ENCODE results near the gene STAT4. TPM values are rescaled to one million over a fixed set of nuclear protein-coding genes. Genes with fewer than 3 reads are reported as not detected.

Gene STAT4
- total RNA-seq, 2 donors from 2014 or later: 38.0 to 51.7 TPM

DNA sequence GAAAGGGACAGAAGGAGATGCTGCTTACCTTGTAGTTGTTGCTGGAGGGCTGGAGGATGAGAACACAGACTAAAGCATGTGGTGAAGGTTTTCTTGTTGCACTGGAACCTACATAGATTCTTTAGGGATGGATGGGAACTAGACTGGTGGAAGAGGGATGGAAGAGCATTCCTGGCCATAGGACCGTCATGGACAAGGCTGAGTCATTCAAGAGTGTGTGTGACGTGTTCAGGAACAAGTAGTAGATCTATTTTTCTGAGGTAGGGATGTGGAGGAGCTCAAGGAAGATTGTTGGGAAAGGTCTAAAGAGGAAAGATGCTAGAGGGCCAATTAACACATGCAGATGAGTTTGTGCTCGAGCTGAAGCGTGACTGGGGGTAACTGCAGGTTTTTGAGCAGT, 6.6 kb downstream of the STAT4 start:
- Mint-ChIP-seq H3K9me3 (no peaks in the 10 kb centered on the region), H3K4me1 (peaks cover 51% of the 10 kb centered on the region), H3K36me3 (ENCODE audit: low read depth) (peaks cover 92% of the 10 kb centered on the region), H3K27me3 (no peaks in the 10 kb centered on the region), H3K4me3 (peak overlapping the region; percentile 36), H3K27ac (peak overlapping the region; percentile 6)
- no peak for ATAC-seq (replicated peaks)

DNA sequence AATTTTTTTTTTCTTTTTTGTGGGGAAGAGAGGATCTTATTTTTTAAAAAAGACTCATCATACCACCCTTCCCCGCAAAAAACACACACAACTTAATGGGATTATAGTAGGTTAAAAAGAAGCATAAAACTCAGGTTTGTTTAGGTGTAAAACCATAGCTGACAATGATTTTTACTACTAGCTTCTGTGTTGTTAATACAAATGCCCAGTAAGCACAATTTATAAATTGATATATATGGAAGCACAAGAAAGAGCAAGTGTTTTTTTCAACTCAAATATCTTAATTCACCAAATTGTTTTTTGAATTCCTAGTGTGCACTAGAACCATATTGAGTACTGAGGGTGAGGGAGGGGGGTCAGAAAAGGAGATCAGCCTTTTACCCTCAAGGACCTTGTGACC, 7.0 kb downstream of the STAT4 start:
- Mint-ChIP-seq H3K4me1 (peaks cover 55% of the 10 kb centered on the region), H3K4me3 (peak overlapping the region; percentile 36), H3K9me3 (no peaks in the 10 kb centered on the region), H3K27me3 (no peaks in the 10 kb centered on the region), H3K36me3 (ENCODE audit: low read depth) (peaks cover 94% of the 10 kb centered on the region), H3K27ac (peak overlapping the region; percentile 6)
- ATAC-seq (replicated peaks): no peak

DNA sequence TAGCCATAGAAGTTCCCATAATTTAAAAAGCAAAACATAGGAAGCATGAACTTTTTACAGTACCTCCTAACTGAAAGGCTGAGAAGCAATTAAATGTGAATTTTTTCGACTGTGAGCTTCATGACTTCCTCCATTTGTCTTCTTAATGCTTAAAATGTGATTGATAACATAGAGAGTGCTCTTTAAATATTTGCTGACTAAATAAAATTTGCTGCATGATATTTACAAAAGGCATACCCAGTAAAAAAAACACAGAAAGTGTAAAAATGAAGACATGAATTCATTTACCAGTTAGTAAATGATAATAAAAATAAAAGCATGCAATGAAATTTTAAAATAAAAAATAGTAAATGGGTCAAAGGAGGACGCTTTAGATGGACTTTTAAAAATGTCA, 21.9 kb downstream of the STAT4 start:
- Mint-ChIP-seq H3K27me3 (no peaks in the 10 kb centered on the region), H3K4me1 (peaks cover 48% of the 10 kb centered on the region), H3K27ac (peak overlapping the region; percentile 64), H3K4me3 (peak overlapping the region; percentile 68), H3K36me3 (ENCODE audit: low read depth) (peaks cover 62% of the 10 kb centered on the region), H3K9me3 (no peaks in the 10 kb centered on the region)
- ATAC-seq (replicated peaks): no peak

DNA sequence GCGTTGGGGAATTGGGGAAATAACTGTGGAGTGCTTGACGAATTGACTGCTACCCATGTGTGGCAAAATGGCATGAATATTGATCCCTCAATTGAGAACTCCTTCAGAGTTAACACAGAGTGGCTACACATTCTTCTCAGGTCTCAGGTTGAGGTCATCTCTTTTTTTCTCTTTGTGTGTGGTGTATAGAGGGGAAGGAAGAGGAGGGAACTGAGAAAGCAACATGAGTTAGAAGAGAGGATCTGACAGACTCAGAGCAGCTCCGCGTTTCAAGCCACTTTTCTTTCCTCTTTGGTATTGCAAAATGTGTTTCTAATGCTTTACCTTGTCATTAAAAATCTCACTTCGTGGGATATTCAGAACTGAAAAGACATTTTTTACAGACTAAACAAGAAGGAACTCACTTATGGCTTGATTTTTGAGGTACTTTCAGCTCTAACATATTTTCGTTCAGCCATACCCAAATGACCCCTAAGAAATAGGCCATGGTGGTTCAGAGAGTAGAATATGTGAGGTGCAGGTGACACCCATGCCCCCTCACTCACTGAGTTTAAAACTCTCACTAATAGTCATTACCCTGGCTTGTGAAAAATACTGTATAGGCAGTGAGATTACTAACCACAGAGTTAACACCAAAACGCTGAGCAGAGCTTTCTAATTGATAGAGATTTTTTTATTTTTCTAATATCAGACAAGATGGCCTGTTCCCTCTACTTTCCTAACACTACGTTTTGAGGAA, 22.5 kb downstream of the STAT4 start:
- Mint-ChIP-seq H3K4me1 (peaks cover 50% of the 10 kb centered on the region), H3K4me3 (peak overlapping the region; percentile 68), H3K27me3 (no peaks in the 10 kb centered on the region), H3K36me3 (ENCODE audit: low read depth) (peaks cover 67% of the 10 kb centered on the region), H3K9me3 (no peaks in the 10 kb centered on the region), H3K27ac (peak overlapping the region; percentile 64)
- ATAC-seq (replicated peaks): peak; percentile 87

DNA sequence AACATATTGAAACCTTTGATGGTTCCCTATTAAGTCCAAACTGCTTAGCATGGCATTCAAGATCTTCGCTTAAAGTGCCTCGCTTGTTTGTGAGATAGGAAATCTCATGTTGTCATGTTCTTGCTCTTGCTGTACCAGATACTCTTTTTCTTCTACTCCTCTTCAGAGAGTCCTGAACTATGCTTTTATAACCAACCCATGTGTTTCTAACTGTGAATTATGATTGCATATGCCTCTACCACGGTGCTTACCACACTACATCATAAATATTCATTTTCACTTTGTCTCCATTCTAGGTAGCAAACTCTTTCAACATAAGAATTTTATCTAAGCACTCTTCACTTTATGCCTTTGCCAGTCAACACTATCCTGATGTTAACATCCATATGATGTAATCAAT, 23.6 kb downstream of the STAT4 start:
- H3K9me3 Mint-ChIP-seq: no peaks in the 10 kb centered on the region
- no peaks in the 10 kb centered on the region for H3K27me3 Mint-ChIP-seq
- peaks cover 68% of the 10 kb centered on the region for H3K36me3 Mint-ChIP-seq (ENCODE audit: low read depth)
- H3K27ac Mint-ChIP-seq: no peak overlapping the region
- peak; percentile 34 for ATAC-seq (replicated peaks)
- H3K4me3 Mint-ChIP-seq: peak overlapping the region; percentile 68
- peaks cover 51% of the 10 kb centered on the region for H3K4me1 Mint-ChIP-seq

DNA sequence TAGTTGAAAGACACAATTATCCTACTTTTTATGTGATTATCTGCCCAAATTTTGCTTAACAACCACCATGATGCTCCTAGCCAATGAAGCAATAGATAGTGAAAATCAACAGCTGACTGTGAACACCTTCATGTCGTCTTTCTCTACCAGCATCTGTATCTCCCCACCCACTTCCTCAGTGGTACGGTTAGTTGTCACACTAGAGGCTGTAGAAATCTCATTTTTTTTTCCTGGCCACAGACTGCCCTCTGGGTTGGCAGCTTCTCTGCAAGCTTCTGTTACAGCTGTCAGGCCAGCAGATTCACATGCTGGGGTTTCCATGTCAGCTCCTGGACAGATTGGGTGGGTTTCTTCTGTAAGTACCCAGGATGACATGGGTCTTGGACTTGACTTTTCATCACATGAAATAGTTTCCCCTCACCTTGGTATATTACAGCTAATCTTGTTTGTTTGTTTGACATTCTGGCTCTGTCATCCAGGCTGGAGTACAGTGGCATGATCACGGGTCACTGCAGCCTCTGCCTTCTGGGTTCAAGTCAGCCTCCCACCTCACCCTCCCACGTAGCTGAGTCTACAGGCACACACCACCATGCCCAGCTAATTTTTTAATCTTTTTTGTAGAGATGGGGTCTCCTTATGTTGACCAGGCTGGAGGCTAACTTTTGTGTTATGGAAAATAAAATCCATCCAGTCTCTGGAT, 24.3 kb downstream of the STAT4 start:
- no peaks in the 10 kb centered on the region for H3K9me3 Mint-ChIP-seq
- H3K4me3 Mint-ChIP-seq: peak overlapping the region; percentile 68
- ATAC-seq (replicated peaks): peak; percentile 67
- peaks cover 61% of the 10 kb centered on the region for H3K36me3 Mint-ChIP-seq (ENCODE audit: low read depth)
- no peaks in the 10 kb centered on the region for H3K27me3 Mint-ChIP-seq
- peak overlapping the region; percentile 83 for H3K27ac Mint-ChIP-seq
- H3K4me1 Mint-ChIP-seq: peaks cover 46% of the 10 kb centered on the region

DNA sequence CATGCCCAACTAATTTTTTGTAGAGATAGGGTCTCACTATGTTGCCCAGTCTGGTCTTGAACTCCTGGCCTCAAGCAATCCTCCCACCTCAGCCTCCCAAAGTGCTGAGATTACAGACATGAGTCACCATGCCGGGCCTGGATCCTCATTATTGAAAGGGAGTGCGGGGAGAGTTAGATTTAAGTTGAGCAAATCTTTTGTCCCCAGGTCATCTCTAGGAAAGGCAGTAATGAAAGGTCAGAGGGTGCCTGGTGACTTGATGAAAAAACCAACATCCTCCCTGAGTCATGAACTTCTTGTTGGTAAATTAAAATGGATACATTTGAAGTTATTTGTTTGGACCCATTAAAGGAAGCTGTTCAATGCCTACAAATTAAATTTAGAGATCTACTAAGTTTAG, 25.1 kb downstream of the STAT4 start:
- no peaks in the 10 kb centered on the region for H3K27me3 Mint-ChIP-seq
- no peak for ATAC-seq (replicated peaks)
- peaks cover 64% of the 10 kb centered on the region for H3K36me3 Mint-ChIP-seq (ENCODE audit: low read depth)
- H3K4me3 Mint-ChIP-seq: no peak overlapping the region
- H3K27ac Mint-ChIP-seq: no peak overlapping the region
- H3K9me3 Mint-ChIP-seq: no peaks in the 10 kb centered on the region
- H3K4me1 Mint-ChIP-seq: peaks cover 42% of the 10 kb centered on the region

DNA sequence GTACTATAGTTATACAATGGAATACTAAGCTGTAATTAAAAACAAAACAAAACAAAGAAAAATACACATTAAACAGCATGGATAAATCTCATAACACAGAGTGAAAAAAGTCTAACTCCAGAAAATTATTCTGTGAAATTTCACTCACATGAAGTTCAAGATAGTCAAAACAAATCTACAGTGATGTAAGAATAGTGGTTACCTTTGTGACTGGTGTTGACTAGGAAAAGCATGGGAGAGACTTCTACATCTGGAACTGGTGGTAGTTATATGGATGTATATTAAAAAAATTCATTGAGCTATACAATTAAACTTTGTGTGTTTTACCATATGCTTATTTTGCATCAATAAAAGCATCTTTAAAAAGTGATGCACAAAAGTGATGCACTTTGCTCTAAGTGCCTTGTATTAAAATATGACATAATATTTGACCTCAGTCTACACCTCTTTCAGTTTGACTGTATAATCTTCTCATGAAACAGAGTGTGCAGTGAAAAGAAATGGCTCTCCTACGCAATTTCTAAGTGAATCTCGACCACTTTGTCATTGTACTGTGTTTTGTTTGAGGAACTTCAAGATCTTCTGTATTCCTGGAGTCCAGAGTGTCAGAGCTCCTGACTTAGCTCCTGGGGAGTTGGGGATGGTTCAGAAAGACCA, 28.0 kb downstream of the STAT4 start:
- Mint-ChIP-seq H3K4me3 (peak overlapping the region; percentile 50), H3K27ac (peak overlapping the region; percentile 70), H3K4me1 (peaks cover 34% of the 10 kb centered on the region), H3K9me3 (no peaks in the 10 kb centered on the region), H3K27me3 (no peaks in the 10 kb centered on the region), H3K36me3 (ENCODE audit: low read depth) (peaks cover 62% of the 10 kb centered on the region)
- ATAC-seq (replicated peaks): peak; percentile 78

DNA sequence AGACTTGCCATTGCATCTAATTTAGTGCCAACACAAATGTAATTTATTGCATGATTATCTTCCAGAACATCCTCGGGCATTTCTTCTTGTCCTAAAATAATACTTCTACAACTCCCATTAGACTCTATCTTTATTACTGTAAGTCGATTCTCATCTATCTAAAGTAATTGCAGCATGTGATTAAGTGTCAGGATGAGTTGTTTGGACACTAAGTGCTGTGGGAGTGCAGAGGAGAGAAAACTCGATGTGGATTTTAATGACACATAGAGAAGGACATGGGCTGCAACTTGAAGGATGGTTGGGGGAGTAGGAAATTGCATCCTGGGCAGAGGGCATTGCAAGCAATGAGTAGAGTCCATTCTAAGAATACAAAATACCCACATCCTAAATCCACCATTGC, 33.5 kb downstream of the STAT4 start:
- H3K27me3 Mint-ChIP-seq: no peaks in the 10 kb centered on the region
- no peak for ATAC-seq (replicated peaks)
- H3K36me3 Mint-ChIP-seq (ENCODE audit: low read depth): peaks cover 70% of the 10 kb centered on the region
- H3K4me3 Mint-ChIP-seq: no peak overlapping the region
- no peak overlapping the region for H3K27ac Mint-ChIP-seq
- peaks cover 37% of the 10 kb centered on the region for H3K4me1 Mint-ChIP-seq
- H3K9me3 Mint-ChIP-seq: no peaks in the 10 kb centered on the region

DNA sequence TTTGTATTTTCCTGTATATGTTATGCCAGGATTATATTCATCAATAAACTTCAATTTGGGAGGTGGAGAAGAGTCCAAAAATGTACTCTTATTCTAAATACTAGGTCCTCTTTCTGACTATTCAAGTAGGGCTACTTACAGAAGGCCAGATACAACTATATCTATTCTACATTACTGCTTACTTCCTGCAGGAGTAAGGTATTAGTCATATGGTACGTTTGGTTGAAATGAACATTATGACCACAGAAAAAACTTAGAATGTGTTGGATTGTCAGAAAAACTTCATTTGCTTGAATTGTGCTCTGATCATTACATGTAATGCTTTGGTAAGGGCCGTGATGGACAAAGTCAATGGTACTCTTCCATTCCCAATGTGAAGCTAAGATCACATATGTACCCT, 35.0 kb downstream of the STAT4 start:
- peak; percentile 68 for ATAC-seq (replicated peaks)
- Mint-ChIP-seq H3K27me3 (no peaks in the 10 kb centered on the region), H3K4me3 (peak overlapping the region; percentile 73), H3K36me3 (ENCODE audit: low read depth) (peaks cover 70% of the 10 kb centered on the region), H3K4me1 (peaks cover 46% of the 10 kb centered on the region), H3K9me3 (no peaks in the 10 kb centered on the region), H3K27ac (peak overlapping the region; percentile 91)

DNA sequence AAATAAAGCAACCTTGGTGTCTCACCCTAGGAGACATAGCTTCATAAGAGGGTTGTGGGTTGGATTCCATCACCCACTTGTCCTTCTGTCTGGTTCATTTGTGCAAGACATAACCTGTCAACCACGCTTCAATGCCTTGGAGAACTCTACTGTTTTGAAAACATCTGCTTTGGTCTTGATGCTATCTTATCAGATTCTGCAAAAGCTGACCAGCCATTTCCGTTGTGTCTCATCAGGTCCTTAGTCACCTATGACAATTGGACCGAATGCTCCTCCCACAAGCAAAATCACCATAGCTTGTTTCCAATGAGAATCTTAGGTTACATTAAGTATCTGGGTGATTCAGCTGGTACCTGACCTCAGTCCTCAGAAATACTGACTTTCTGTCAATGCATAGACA, 35.4 kb downstream of the STAT4 start:
- Mint-ChIP-seq H3K27me3 (no peaks in the 10 kb centered on the region), H3K36me3 (ENCODE audit: low read depth) (peaks cover 66% of the 10 kb centered on the region), H3K4me3 (peak overlapping the region; percentile 73), H3K4me1 (peaks cover 46% of the 10 kb centered on the region), H3K9me3 (no peaks in the 10 kb centered on the region), H3K27ac (peak overlapping the region; percentile 91)
- ATAC-seq (replicated peaks): peak; percentile 74

DNA sequence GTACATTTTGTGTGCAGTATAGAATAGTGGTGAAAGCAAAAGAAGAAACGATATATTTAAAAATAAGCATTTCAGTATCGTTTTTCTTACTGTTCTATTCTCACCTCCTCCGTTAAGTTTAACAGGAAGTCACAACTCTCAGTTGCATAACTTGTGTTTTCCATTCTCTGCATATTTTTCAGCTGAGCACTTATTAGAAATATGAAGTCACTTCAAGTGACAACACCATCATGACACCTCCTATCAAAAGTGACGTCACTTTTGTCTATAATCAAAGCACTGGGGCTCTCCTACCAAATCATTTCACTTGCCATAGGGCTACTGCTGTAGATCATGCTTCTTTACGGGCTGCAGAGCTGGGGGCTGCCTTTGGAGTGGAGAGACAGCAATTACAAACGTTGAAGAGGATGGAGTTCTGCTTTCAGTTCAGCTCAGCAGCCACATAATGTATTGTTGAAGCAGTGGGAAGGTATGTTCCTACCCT, 36.3 kb downstream of the STAT4 start:
- Mint-ChIP-seq H3K4me1 (peaks cover 56% of the 10 kb centered on the region), H3K27me3 (no peaks in the 10 kb centered on the region), H3K27ac (peak overlapping the region; percentile 91), H3K9me3 (no peaks in the 10 kb centered on the region), H3K36me3 (ENCODE audit: low read depth) (peaks cover 75% of the 10 kb centered on the region), H3K4me3 (peak overlapping the region; percentile 73)
- ATAC-seq (replicated peaks): peak; percentile 18

DNA sequence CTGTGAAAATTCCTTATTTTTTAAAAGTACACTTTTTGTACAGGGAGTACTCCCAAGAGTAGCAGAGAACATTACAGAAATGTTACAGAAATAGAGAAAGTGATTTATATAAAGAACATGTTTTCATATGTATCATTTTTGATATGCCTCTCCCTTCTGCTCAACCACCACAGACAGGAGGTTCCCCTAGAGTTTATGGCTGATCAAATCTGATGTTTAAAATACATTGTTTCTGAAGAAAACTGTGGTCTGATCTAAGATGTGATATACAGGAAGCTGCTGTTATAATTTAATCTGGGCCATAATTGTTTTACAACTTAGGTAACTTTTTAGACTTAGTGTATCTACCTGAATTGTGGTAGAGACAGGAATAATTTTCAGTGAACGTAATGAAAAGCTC, 37.0 kb downstream of the STAT4 start:
- H3K4me3 Mint-ChIP-seq: peak overlapping the region; percentile 73
- ATAC-seq (replicated peaks): no peak
- H3K27me3 Mint-ChIP-seq: no peaks in the 10 kb centered on the region
- peaks cover 68% of the 10 kb centered on the region for H3K36me3 Mint-ChIP-seq (ENCODE audit: low read depth)
- peaks cover 57% of the 10 kb centered on the region for H3K4me1 Mint-ChIP-seq
- peak overlapping the region; percentile 91 for H3K27ac Mint-ChIP-seq
- no peaks in the 10 kb centered on the region for H3K9me3 Mint-ChIP-seq

DNA sequence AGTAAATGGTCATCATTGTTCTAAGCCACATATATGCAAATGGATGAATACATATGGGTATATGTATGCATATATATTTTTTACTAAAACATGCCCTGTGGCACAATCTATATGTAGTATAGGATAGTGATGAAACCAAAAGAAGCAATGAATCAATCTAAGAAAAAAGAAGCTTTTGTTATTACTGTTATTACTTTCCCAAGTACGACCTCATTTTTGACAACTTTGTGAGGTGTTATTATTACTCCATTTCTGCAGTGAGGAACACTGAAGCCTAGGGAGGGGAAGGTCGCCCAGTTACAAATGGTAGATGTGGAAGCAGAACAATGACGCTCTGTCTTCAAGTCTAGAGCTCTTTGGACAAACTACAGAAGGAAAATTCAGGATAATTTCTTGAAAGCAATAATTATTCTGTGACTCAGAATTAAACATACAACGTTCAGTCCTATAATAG, 38.3 kb downstream of the STAT4 start:
- no peaks in the 10 kb centered on the region for H3K27me3 Mint-ChIP-seq
- peak; percentile 43 for ATAC-seq (replicated peaks)
- H3K36me3 Mint-ChIP-seq (ENCODE audit: low read depth): peaks cover 66% of the 10 kb centered on the region
- peak overlapping the region; percentile 73 for H3K4me3 Mint-ChIP-seq
- peaks cover 57% of the 10 kb centered on the region for H3K4me1 Mint-ChIP-seq
- H3K9me3 Mint-ChIP-seq: no peaks in the 10 kb centered on the region
- peak overlapping the region; percentile 91 for H3K27ac Mint-ChIP-seq

Measured in activated T-helper 17 cell treated with anti-CD3 and anti-CD28 coated beads, Interleukin-2, amount 50 U/mL, for 72 hours (primary cell).